ENCODE measurements around the gene ZBTB12. TPM values are rescaled to one million over a fixed set of nuclear protein-coding genes. Genes with fewer than 3 reads are reported as not detected.

ZBTB12 gene
- total RNA-seq, 1 donor from 2014 or later, result 2.0 TPM

GRCh38 chr6:31896856-31897611 lies 4.9 kb downstream of the ZBTB12 start:
- no peak for ATAC-seq

GRCh38 chr6:31896493-31896855 lies 5.4 kb downstream of the ZBTB12 start:
- ATAC-seq, result no peak

GRCh38 chr6:31892821-31893220 lies 9.1 kb downstream of the ZBTB12 start:
- no peak for ATAC-seq

- ATAC-seq, result no peak
Observed at GRCh38 chr6:31889331-31889972, 12.4 kb downstream of the ZBTB12 start.

- ATAC-seq, result peak; percentile 28
Observed at GRCh38 chr6:31888276-31889258, 13.3 kb downstream of the ZBTB12 start.

GRCh38 chr6:31887173-31888007 lies 14.5 kb downstream of the ZBTB12 start:
- no peak for ATAC-seq

GRCh38 chr6:31886541-31886991 lies 15.3 kb downstream of the ZBTB12 start:
- no peak for ATAC-seq

- no peak for ATAC-seq
Observed at GRCh38 chr6:31884528-31885035, 17.3 kb downstream of the ZBTB12 start.

GRCh38 chr6:31883676-31884075 lies 18.2 kb downstream of the ZBTB12 start:
- no peak for ATAC-seq

GRCh38 chr6:31882344-31882743 lies 19.5 kb downstream of the ZBTB12 start:
- no peak for ATAC-seq

GRCh38 chr6:31881136-31881859 lies 20.6 kb downstream of the ZBTB12 start:
- ATAC-seq, result no peak

GRCh38 chr6:31880616-31881015 lies 21.3 kb downstream of the ZBTB12 start:
- no peak for ATAC-seq

- no peak for ATAC-seq
Observed at GRCh38 chr6:31879901-31880300, 22.0 kb downstream of the ZBTB12 start.

GRCh38 chr6:31879143-31879542 lies 22.7 kb downstream of the ZBTB12 start:
- peak; percentile 10 for ATAC-seq

- ATAC-seq, result peak; percentile 55
Observed at GRCh38 chr6:31878726-31879125, 23.2 kb downstream of the ZBTB12 start, which contains the start of gene SLC44A4. Gene SLC44A4 (minus strand): TSS chr6:31878997. CDS start chr6:31878980, 17 bp downstream.

GRCh38 chr6:31878222-31878621 lies 23.7 kb downstream of the ZBTB12 start:
- peak; percentile 10 for ATAC-seq

GRCh38 chr6:31877651-31878161 lies 24.2 kb downstream of the ZBTB12 start:
- ATAC-seq, result peak; percentile 39

GRCh38 chr6:31877125-31877650 lies 24.7 kb downstream of the ZBTB12 start:
- ATAC-seq, result no peak

GRCh38 chr6:31876357-31876756 lies 25.5 kb downstream of the ZBTB12 start:
- ATAC-seq, result no peak

- no peak for ATAC-seq
Observed at GRCh38 chr6:31875877-31876276, 26.0 kb downstream of the ZBTB12 start.

All from esophagus mucosa (tissue), 1 donor.